HTERT RPE-1 (cell line): ENCODE data around the gene IL11RA.

Experiments
- in situ Hi-C: fragments of 300-500 bp; cut with MboI; formaldehyde crosslinking; loops from 4 replicates; pipeline ENCODE4 v1.14.3; 2020; ENCODE audit warnings: low sequenced_read_pairs

The IL11RA gene

DNA sequence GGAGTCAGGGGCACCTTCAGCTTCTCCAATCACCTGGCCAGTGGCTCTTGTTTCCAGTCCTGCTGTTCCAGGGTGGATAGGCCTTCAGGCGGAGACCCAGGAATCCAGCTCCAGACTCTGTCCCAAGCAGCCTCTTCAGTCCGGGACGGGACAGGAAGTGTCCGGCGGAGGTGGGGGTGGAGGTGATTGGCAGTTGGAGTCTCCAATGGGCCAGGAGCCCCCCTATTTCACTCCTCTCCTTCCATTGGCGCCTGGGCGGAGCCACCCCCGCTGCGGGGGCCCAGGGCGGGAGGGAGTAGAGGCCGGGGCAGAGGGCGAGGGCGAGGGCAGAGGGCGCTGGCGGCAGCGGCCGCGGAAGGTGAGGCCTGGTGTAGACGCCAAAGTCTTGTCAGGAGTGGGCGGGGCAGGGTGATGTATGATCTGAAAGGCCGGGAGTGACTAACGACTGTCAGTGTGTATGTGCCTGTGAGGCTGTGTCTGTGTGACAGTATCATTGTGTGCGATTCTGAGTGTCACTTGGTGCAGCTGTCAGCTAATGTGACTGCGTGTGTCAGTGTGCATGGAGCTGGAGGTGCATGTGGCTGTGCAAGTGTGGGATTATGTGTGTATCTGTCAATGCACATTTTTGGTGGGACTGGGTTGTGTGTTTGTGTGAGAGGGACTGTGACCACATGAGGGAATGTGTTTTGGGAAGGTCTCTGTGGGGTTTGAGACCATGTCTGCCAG, at the start of gene IL11RA:
IL11RA (plus strand) TSS at position 310 of the 726 bp plus-strand sequence. CDS start 3,033 bp downstream, outside the sequence.
- in situ Hi-C loops = no loop called here

DNA sequence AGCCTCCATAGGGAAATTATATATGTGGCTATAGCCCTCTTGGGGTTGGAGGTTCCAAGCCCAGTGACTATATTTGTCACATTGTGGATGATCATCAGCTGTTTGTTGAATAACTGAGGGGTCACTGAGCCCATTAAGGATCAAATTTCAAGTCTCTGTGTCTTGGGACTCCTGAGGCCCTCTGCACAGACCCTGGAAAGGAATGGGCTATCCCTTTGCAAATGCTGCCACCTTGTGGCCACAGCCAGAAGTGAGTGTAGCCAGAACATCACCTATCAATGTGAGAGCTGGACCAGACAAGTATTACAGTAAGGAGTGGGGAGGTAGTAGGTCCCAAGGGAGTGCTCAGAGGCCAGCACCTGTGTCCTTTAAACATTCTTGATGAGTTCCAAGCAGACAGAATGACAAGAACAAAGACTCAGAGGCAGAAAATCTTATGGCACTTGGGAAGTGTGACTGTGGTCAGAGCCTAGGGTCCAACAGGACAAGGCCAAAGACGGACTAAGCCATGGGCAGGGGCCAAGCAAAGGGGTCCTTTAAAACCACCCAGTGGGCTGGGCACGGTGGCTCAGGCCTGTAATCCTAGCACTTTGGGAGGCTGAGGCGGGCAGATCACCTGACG, 48.3 kb upstream of the IL11RA start:
- in situ Hi-C loops = no loop called here

DNA sequence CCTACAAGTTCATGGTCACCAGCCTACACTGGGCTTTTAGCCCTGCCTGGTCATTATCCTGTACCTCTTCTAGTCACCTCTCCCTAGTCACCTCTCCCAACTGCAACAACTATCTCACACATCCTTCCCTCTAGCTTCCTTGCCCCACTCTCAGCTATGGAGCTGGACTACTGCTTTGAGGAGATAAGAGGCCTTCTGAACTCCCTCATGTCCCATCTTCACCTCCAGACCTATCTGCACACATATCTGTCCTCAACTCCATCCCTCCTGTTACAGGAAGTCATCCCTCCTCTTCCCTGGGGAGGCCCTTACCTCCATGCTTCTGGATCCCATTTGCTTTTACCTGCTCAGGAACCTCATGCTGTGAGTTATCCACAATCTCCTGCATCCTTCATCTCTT, 45.8 kb upstream of the IL11RA start:
- in situ Hi-C loops = no loop called here

DNA sequence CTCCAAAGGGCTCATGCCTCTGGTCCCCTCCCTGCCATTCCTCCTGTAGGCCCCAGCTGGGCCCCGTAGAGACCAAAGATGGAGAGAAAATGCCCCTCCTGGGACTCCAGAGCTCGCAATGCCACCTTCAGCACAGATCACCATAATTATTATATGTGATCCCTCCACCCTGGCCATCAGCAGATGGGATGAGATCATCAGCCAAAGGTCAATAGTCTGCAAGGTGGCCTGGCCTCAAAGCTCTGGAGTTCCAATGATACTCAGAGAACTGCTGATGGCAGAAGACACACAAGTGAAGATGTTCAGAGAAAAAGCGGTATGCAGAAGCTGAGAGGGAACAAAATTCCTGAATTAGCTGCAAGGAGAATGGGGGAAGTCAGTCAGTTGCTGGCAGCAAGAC, 45.1 kb upstream of the IL11RA start:
- in situ Hi-C loops = no loop called here

DNA sequence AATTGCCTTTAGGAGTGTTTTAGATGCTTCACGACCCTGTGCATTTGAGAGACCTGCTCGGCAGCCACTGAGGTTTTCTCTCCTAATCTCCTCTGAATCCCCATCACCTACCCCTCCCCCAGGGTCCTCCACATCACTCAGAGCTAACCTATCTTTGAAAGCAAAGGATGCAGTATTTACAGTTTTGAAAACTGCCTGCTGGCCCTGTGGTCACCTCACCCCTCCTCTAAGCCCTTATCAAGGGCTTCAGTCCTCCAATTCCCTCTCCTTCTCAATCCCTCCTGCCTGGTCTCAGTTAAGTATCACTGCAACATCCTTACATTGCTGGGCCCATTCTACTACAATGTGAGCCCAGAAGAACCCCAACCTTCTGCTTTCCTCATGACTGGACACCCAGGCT, 44.7 kb upstream of the IL11RA start:
- in situ Hi-C loops = no loop called here

DNA sequence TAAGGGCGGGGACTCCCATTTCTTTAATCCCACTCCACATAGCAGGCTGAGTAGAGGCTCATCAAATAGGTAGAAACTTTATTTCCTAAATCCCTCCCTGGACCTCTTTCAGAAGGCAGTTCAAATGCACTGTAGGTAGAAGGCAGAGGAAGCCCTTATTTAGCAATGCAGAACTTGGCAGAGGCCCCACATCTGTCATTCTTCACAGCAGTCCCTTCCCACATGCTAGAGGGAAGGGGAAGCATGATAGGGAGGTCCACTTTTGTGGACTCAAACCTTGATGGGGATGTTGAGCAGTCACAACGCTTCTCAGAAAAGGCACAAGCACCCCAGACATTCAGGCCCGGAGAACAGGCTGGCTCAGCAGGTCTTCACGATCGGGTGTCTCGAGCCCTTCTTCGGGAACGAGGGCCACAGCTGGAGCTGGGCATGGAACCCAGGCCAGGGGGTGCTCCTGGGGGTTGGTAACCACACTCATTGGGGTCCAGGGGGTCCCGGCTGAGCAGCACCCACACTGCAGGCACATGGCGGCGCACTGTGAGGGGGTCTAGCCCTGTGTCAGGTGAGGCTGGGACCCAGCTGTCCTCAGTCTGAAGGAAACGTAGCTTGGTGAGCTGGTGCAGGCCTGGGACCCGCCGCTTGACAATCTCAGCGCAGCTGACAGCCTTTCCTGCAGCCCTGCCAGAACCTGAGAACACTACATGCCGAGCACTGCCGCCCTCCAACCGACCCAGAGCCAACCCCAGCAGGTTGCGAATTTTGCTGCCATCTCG, 41.4 kb upstream of the IL11RA start:
- in situ Hi-C loops = no loop called here

DNA sequence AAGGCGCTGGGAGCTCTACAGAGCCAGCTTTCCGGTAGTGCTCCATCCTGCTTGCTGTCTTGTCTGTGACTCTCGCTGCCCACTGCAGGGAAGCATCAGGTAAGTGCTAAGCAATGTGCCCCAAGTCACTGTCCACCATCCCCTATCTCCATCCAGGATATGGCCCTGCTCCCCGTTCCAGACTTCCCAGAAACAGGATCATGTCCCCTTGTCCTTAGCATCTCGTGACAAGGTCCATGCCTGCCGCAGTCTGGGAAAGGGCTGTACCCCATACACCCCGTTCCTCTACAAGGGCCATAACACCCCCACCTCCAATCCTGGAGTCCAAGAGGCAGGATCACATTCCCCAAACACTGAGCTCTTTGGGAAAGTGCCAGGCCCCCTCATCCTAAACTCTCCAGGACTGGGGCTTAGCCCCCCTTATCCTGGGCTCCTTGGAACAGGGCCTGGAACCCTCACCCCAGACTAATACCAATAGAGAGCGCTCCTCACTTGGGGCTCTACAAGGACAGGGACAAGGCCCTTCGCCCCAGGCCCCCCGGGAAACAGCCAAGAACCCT, 40.7 kb upstream of the IL11RA start:
- in situ Hi-C loops = no loop called here

DNA sequence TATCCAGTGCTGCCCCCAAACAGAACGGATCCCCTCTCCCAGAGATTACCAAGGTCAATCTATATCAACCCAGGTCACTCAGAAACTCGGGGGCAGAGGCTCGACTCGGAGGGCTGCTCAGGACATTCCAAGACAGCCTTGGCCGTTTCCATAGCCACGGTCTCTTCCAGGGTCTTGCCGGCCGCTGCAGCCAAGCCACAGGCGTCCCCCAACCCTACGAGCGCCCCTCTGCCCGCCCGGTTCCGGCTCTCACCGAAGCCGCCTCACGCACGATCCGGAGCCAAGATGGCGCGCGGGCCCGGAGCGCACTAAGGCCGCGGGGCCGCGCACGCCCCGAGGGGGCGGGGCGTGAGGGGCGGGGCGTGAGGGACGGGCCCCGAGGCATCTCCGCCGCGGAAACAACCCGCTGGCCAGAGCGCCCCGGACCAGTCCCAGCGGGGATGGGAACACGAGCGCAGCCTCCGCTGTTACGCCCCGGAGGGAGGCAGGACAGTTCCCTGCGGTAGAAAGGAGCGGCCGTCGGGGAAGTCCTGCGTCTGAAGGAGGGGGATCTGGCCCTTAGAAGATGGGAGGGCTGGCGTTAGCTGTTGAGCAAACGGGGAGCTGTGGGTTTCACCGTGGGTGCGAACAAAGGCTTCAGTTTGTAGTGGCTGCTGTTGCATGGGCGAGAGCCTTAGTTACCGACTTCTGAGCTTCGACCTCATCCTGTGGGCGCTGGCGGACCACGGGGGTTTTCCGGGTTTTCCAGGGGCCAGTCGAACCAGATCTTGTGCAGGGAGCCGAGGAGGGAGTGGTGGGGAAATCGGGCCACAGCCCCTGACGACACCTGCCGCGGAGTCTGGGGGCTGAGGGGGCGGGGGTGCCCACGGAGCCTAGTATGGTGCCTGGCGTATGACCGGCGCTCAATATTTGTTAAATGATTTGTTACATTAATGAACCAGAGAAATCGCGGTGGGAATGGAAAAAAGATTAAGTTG, 39.9 kb upstream of the IL11RA start, which contains the start of gene RPP25L:
RPP25L (minus strand) TSS at position 287 of the 977 bp plus-strand sequence. CDS start 801 bp downstream, outside the sequence.
- in situ Hi-C loops = no loop called here

DNA sequence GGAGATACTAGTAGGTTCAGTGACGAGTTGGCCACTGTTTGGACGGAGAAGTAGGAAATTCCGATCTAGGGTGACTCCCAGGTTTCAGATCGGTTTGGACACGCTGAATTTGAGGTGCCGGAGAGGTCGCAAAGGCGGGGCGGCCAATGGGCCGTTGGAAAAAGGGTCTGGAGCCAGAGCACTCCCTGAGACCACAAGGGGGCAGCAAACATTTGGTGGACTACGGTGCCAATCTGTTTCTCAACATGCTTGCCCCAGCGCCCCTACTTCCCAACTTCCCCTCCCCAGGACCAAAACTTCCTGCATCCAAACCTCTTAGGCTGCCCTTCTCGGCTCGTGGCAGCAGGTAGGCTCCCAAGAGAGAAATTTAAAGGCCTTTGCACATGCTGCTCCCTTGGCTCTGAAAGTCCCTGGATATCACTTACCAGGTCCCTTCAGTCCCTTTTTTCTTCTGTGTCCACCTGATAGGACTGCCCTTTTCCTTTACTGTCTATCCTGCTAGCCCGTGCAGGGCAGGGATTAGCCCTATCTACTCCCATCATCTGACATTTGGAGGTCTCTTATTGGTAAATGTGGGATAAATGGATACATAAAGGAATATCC, 39.1 kb upstream of the IL11RA start:
- in situ Hi-C loops = no loop called here

DNA sequence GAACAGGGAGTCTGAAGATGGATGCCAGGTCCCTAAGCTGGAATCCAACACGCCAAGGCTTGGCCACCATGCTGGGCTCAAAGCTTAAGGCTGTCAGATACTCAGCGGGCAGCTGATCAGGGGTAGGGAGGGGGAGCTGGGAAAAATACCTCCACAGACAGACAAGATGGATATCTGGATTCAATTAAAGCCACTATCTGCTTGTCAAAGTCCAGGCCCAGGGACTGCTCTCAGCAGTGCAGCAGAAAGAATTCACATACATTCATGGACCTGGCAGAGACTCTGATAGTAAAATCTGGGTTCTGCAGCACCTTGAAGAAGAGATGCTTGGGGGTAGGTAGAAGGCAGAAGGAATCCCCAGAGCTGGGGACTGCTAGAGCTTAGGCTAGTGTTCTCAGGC, 36.9 kb upstream of the IL11RA start:
- in situ Hi-C loops = no loop called here

DNA sequence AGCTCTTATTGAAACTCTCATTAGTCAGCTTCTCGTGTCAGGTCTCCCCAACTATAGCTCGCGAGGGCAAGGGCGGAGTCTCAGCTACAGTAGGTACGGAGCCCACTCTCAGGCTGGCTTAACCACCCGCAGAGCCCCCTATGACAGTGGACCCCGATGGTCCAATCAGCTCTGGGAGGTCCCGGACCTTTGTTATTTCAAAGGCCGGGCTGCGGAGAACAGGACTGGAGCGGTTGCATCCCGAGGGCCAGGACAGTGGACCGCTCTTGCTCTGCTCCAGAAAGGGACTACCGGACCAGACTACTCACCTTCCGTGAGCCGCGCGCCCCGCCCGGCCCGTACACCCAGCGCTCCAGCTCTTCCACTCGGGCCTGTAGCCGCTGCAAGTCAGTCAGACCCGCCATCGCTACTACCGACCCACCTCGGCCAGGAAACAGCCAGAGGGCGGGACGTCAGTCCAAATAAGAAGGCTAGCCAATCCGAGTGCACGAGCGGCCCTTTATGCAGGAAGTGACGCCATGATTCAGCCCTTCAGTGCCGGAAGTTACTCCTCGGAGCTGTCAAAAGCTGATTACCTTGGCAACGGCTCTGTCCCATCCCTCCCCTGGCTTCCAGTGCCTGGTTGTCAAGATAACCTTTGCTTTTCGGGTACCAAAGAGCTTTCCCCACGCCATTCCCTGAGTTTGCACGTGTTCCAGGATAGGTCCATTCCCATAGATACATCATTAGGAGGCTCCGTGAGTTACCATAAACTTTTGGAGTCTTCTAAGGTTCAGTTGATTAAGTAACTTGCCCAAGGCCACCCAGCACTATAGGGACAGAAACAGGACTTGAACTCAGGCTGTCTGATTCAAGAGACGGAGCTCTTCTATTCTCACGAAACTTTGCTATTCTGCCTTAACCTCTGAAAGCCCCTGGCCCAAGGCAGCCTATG, 31.7 kb upstream of the IL11RA start, which contains the start of gene DCTN3:
DCTN3 (minus strand) TSS at position 435 of the 934 bp plus-strand sequence; CDS start at position 404, 31 bp downstream.
- in situ Hi-C loops = no loop called here

DNA sequence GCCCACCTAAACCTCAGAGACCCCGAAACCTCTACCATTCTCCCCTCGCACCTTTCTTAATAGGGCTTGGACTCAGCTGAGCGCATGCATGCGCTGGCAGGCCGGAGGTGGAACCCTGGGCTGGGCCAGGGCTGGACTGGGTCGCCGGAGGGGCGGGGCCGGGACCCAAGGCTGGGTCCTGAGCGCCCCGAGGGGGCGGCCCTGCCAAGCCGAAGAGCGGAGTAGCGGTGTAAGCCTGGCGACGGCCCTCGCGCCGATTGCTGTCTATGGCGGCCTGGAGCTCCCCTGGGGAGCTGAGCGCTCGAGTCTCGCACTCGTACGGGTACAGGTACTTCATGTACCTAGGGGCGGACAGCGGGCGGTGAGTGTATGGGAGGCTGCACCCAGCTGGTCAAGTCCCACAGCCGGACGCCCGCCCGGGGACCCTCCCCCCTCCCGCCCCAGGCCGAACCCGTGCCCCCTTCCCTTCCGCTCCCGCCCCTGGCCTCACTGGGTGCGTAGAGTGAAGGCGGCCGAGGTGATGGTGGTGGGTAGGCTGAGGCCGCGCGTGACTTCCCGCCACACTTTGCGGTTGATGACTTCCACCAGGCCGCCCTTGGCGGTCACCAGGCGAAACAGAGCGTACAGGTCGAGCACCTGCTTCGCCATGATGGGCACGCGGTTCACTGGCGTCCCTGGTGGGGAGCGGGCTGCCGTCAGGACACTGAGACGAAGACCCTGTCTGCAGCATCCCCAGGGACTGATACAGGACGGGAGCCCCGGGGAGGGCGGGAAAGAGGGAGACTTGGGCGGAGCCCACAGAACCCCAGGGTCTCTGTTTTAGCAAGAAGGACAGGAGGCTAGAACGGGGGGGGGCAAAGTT, 28.4 kb upstream of the IL11RA start:
- in situ Hi-C loops = no loop called here

DNA sequence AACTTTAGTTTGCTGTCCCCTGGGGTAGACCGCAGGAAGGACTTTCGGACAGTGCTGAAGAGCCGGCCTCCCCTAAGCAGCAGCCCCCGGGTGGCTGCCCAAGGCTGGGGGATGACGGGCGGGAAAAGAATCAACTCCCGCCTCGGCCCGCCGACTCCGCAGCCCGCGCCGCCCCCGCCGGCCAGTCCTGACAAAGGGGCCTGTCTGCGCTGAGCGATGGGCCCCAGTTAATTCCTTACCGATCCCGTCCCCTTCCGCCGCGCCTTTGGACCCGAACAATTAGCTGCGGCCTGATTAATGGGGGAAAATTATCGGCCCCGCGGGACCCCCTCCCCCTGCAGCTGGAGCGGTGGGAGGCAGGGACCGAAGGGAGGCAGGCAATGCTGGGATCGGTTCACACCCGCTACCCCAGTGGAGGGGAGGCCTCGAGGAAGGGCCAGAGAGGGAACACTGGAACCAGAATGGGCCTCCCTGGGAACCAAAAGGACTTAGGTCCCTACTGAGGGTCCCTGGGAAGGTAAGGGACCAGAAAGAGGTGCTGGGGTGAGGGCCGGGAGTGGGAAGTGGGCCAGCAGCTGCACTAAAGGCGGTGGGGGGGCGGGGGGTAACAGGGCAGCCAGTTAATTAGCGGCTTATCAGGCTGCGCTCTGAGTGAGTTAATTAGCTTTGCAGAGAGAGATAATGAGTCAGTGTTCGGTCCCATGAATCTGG, 27.4 kb upstream of the IL11RA start:
- in situ Hi-C loops = no loop called here

DNA sequence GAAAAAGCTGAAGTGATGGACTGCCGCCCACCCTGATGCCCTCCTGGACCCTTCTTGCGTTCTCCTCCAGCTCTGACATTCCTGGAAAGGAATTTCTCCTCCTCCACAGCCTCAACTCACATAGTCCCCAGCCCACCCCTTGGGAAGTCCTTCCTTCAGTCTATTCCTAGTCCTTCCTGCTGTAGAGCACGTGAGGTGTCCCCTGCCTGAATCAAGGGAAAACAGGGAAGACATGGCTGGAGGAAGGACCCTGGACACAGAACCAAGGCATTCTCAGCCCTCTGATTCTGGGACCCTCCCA, 26.8 kb upstream of the IL11RA start:
- in situ Hi-C loops = no loop called here

DNA sequence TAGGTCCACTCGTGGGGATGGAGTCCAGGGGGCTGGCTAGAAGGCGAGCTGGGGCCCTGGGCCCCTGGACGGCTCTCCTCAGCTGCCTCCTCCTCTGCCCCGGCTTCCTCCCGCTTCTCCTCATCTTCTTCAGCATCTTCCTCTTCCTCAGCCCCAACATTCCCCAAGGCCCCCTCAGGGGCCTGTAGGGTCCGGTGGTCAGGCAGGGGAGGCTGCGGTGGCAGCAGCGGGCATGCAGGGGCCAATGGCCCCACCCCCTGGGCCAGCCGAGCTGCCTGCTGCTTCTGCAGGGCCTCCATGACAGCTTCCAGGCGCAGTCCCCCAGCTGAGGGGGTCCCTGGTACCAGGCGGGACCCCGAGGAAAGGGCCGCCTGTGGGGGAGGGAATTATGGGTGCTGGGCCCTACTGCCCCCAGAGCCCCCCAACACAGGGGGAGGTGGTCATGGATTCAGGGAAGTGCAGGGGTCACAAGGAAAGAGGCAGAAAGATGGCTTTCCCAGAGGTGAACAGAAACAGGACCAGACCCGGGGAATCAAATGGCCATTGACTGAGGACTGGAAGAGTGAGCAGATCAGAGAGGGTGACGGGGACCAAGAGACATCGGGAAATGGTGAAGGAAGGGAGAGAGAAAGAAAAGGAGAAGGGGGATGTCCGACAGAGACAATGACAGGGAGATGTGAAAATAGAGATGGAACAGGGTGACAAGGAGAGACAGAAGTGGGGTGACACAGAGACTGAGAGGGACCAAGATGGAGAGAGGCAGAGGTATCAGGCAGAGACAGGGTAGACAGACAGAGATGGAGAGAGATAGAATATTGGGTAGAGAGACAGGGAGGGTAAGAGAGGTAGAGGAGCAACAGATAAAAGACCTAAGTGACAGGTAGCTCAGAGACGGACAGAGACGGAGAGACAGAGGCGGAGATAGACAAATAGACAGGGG, 24.0 kb upstream of the IL11RA start:
- in situ Hi-C loops = no loop called here
